Esophagus squamous epithelium (tissue), 4 donors: Measurements from ENCODE around the gene CHN2.

Source experiments
- CTCF ChIP-seq, 6 experiments: fragments of 450-650 bp in 4 of 6; fragments of 200-600 bp in 2 of 6; sonication (generic) in 2 of 6; IDR thresholded peaks; one replicate each; pipeline ENCODE4 v1.5.1; 2016 to 2019; ENCODE audit warnings: antibody characterized with exemption in 6 of 6, mild to moderate bottlenecking in 4 of 6, moderate library complexity in 4 of 6
- POLR2A ChIP-seq, 4 donors: fragments of 450-650 bp; IDR thresholded peaks; one replicate each; pipeline ENCODE4 v1.6.1; 2017; ENCODE audit warnings: antibody characterized with exemption in 4 of 4, mild to moderate bottlenecking in 4 of 4, moderate library complexity in 3 of 4

GRCh38 chr7:29292886-29293658, 98.5 kb downstream of the CHN2 start:
- TF ChIP-seq POLR2A (IDR thresholded peaks at IDR 0.05) (no peak), CTCF (IDR thresholded peaks at IDR 0.05) (no peak)
